K562 (cell line): Measurements from ENCODE around the gene PDLIM5. TPM values are rescaled to one million over a fixed set of nuclear protein-coding genes. Genes with fewer than 3 reads are reported as not detected.

Source experiments
- ATAC-seq: fragments of 200-7000 bp; cut with Tn5 transposase; 3 replicates; pipeline ENCODE4 v1.9.1; 2020; ENCODE audit warnings: moderate library complexity
- BruUV-seq: library from RNA; stranded (reverse); fragments of 400-500 nt; replicated peaks from 2 replicates; lab custom pipeline; 2021; lab: Mats Ljungman, UMichigan
- CTCF ChIA-PET: fragments of 300-600 bp; formaldehyde crosslinking; extraction: SDS; loops from one replicate; lab custom pipeline; 2021; ENCODE audit warnings: low intra/inter-chr PET ratio; lab: Yijun Ruan, JAX
- POLR2A ChIA-PET: fragments of 300-600, 350-650 bp; sonication (Branson Sonifier 250); formaldehyde crosslinking; extraction: SDS; loops from one replicate; lab custom pipeline; 2021; ENCODE audit warnings: antibody characterized with exemption, inconsistent platforms; lab: Yijun Ruan, JAX
- DNase-seq, 4 experiments: peaks; one replicate each; pipeline versions ENCODE4 v3.0.0 to v3.0.0-alpha.2; 2011 to 2018; ENCODE audit warnings: low spot score in 3 of 4, mixed read lengths in 3 of 4; ENCODE audit errors: extremely low read depth in 1 of 4
- FAIRE-seq: peaks from 2 replicates; lab custom pipeline; 2011; peaks lifted over from hg19 to GRCh38; lab: Jason Lieb, UNC
- H2AFZ ChIP-seq: 2 replicates; pipeline ENCODE4 v1.6.0; 2011; ENCODE audit warnings: low read depth, low read length, control low read depth, inconsistent platforms
- H3K27ac ChIP-seq: fragments of 200-600 bp; 3 replicates; pipeline ENCODE4 v1.8.0; 2011; ENCODE audit warnings: low read depth, mild to moderate bottlenecking, control low read depth, inconsistent platforms, low read length, moderate library complexity, mixed read lengths; ENCODE audit errors: extremely low read depth
- H3K27me3 ChIP-seq, 2 experiments: fragments of 300-600 bp in 1 of 2; 2 replicates in 1 of 2; 3 replicates in 1 of 2; pipeline versions ENCODE4 v1.6.0 to v1.8.0; 2011; ENCODE audit warnings: inconsistent platforms in 2 of 2, low read length in 2 of 2, mild to moderate bottlenecking in 1 of 2, mixed read lengths in 1 of 2, moderate library complexity in 1 of 2; ENCODE audit not compliant: control insufficient read depth in 2 of 2, insufficient read depth in 2 of 2
- H3K36me3 ChIP-seq: fragments of 300-600 bp; 3 replicates; pipeline ENCODE4 v1.8.0; 2011; ENCODE audit warnings: mild to moderate bottlenecking, low read length, inconsistent platforms; ENCODE audit not compliant: control insufficient read depth, insufficient read depth
- H3K4me1 ChIP-seq, 2 experiments: fragments of 200-600 bp in 1 of 2; replicated peaks in 1 of 2; 2 replicates in 1 of 2; 3 replicates in 1 of 2; pipeline versions ENCODE4 v1.5.1 to v1.8.0; 2011; ENCODE audit warnings: inconsistent platforms in 2 of 2, low read length in 2 of 2, mild to moderate bottlenecking in 1 of 2, mixed read lengths in 1 of 2, moderate library complexity in 1 of 2; ENCODE audit not compliant: control insufficient read depth in 2 of 2, insufficient read depth in 2 of 2
- H3K4me2 ChIP-seq: 2 replicates; pipeline ENCODE4 v1.6.1; 2011; ENCODE audit warnings: low read length, control low read depth, inconsistent platforms, mixed read lengths; ENCODE audit not compliant: insufficient read depth
- H3K4me3 ChIP-seq: fragments of 200-600 bp; sonication (generic), shearing (Covaris generic); 2 replicates; pipeline ENCODE4 v1.5.1; 2016; ENCODE audit warnings: control low read depth, inconsistent platforms
- H3K79me2 ChIP-seq: fragments of 200-600 bp; 3 replicates; pipeline ENCODE4 v1.8.0; 2011; ENCODE audit warnings: low read length, inconsistent platforms; ENCODE audit not compliant: control insufficient read depth, insufficient read depth
- H3K9ac ChIP-seq, 2 experiments: 2 replicates each; pipeline versions ENCODE4 v1.6.0 to v1.6.1; 2011; ENCODE audit warnings: low read depth in 2 of 2, low read length in 2 of 2, control low read depth in 1 of 2, inconsistent platforms in 1 of 2, mild to moderate bottlenecking in 1 of 2, mixed read lengths in 1 of 2; ENCODE audit not compliant: insufficient read depth in 1 of 2
- H3K9me1 ChIP-seq: one replicate; pipeline ENCODE4 v1.6.0; 2011; ENCODE audit warnings: inconsistent platforms, mild to moderate bottlenecking, low read length, moderate library complexity; ENCODE audit not compliant: control insufficient read depth, insufficient read depth
- H3K9me3 ChIP-seq: replicated peaks from 2 replicates; pipeline ENCODE4 v1.5.1; 2011; ENCODE audit warnings: low read depth, low read length, inconsistent platforms; ENCODE audit not compliant: control insufficient read depth, insufficient read depth
- H4K20me1 ChIP-seq: replicated peaks from 2 replicates; pipeline ENCODE4 v1.6.1; 2011; ENCODE audit warnings: low read length, inconsistent platforms, mixed read lengths; ENCODE audit not compliant: control insufficient read depth, insufficient read depth
- MEF2D ChIP-seq: conservative IDR thresholded peaks from 2 replicates; pipeline ENCODE4 v1.6.1; 2016; ENCODE audit warnings: low read depth, missing genetic modification characterization, missing compliant biosample characterization
- TRIM28 ChIP-seq: fragments of 450-650 bp; IDR thresholded peaks from 2 replicates; pipeline ENCODE4 v1.6.1; 2017
- WGBS: fragments of 100-300 bp; shearing (Covaris generic); methylation state at CpG from one replicate; pipeline ENCODE4 v1.1.6; 2016; ENCODE audit warnings: low coverage, mixed read lengths; ENCODE audit not compliant: insufficient coverage; ENCODE audit errors: missing lambda C conversion rate; 5-methylcytosine and 5-hydroxymethylcytosine counted together
- in situ Hi-C: fragments of 300-500 bp; cut with MboI; formaldehyde crosslinking; loops from 4 replicates; pipeline ENCODE4 v1.15.0; 2018; ENCODE audit warnings: inconsistent platforms, mixed read lengths
- intact Hi-C: fragments of 100-400 bp; cut with micrococcal nuclease; formaldehyde crosslinking; loops from 2 replicates; pipeline ENCODE4 v1.14.2; 2022
- polyA plus RNA-seq, 8 experiments: library from polyadenylated mRNA; depleted of rRNA in 4 of 8; stranded (reverse) in 5 of 8; unstranded in 3 of 8; fragments of >200 nt; fragmentation: Nextera tagmentation in 2 of 8; fragmentation: Illumina TruSeq in 1 of 8; extraction: Ambion mirVana in 2 of 8; extraction: Trizol in 1 of 8; gene quantifications; 2 replicates each; pipeline versions ENCODE4 v1.2.1 to v1.2.3, GENCODE V29; 2011 to 2014; ENCODE audit warnings: inconsistent platforms in 1 of 8, missing spikeins in 1 of 8
- total RNA-seq, 7 experiments: library from RNA; depleted of rRNA in 6 of 7; stranded (reverse); fragments of >200 nt in 6 of 7; fragmentation: Illumina TruSeq in 2 of 7; extraction: Trizol in 2 of 7; gene quantifications; 2 replicates each; pipeline versions ENCODE4 v1.2.1 to v1.2.3, GENCODE V29; 2011 to 2021; ENCODE audit warnings: low replicate concordance in 1 of 7
- TF ChIP-seq, protein P1 (sequence below): fragments of 250-450 bp; sonication (Bioruptor Pico); IDR thresholded peaks from 2 replicates; pipeline ENCODE4 v1.4.0; 2020; ENCODE audit warnings: mild to moderate bottlenecking, moderate library complexity
- TF ChIP-seq, protein P2 (sequence below): sonication (generic); formaldehyde crosslinking; IDR thresholded peaks from 2 replicates; pipeline ENCODE4 v1.8.0; 2023; ENCODE audit warnings: mild to moderate bottlenecking, missing genetic modification reagents

Gene PDLIM5
- total and polyA plus RNA-seq, 9 of the 15 experiments (the other 6 are each of a cell fraction or from before 2014, with no cell fraction given), result 36.9 to 127 (median 62.5) TPM

DNA sequence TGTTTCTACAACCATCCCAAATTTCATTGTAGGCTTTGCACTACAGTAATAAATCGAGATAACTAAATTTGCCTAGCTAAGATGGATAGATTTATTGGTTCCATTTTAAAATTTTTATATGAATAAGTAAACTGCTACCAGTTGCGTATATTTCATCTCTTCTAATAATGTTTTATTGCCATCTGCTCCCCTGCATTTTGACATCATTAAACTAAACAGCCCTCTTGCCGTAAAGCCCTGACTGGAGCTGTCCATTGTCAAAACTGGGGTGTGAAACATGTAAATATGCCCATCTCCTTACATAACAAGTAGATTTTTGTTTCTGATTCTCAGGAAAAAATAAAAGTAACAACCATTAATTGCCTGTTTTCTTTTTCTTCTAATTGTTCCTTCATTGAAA, 175.2 kb downstream of the PDLIM5 start:
- Histone ChIP-seq H3K9ac (no peak overlapping the region), H3K27ac (no peak overlapping the region), H3K4me2 (no peak overlapping the region), H3K9me1 (no peaks in the 10 kb centered on the region), H2AFZ (no peak overlapping the region), H3K36me3 (peaks cover 13% of the 10 kb centered on the region; the same call in 1 of the 3 replicates), H3K4me1 (no peaks in the 10 kb centered on the region), H3K27me3 (no peaks in the 10 kb centered on the region), H3K4me3 (no peak overlapping the region), H4K20me1 (no peaks in the 10 kb centered on the region), H3K79me2 (no peaks in the 10 kb centered on the region), H3K9me3 (no peaks in the 10 kb centered on the region)
- in situ Hi-C loops, result loop anchor here (25.0 kb wide), 1 partner anchor 485 kb away; no protein-coding TSS in a partner anchor
- ATAC-seq (no peak), DNase-seq (no peak), FAIRE-seq (no peak)
- ChIA-PET POLR2A (interaction anchor here (0.5 kb wide), 1 partner anchor 224 kb away, joined by 3 read pairs; no protein-coding TSS in a partner anchor), CTCF (no interaction called here)
- 88% methylated on average over 3 of the region's 3 CpGs for WGBS
- BruUV-seq, result no TSS peak
- intact Hi-C loops, result loop anchor here (5.0 to 10.0 kb wide), 2 partner anchors 398 to 500 kb away; no protein-coding TSS in a partner anchor
- TF ChIP-seq, protein P1, sequence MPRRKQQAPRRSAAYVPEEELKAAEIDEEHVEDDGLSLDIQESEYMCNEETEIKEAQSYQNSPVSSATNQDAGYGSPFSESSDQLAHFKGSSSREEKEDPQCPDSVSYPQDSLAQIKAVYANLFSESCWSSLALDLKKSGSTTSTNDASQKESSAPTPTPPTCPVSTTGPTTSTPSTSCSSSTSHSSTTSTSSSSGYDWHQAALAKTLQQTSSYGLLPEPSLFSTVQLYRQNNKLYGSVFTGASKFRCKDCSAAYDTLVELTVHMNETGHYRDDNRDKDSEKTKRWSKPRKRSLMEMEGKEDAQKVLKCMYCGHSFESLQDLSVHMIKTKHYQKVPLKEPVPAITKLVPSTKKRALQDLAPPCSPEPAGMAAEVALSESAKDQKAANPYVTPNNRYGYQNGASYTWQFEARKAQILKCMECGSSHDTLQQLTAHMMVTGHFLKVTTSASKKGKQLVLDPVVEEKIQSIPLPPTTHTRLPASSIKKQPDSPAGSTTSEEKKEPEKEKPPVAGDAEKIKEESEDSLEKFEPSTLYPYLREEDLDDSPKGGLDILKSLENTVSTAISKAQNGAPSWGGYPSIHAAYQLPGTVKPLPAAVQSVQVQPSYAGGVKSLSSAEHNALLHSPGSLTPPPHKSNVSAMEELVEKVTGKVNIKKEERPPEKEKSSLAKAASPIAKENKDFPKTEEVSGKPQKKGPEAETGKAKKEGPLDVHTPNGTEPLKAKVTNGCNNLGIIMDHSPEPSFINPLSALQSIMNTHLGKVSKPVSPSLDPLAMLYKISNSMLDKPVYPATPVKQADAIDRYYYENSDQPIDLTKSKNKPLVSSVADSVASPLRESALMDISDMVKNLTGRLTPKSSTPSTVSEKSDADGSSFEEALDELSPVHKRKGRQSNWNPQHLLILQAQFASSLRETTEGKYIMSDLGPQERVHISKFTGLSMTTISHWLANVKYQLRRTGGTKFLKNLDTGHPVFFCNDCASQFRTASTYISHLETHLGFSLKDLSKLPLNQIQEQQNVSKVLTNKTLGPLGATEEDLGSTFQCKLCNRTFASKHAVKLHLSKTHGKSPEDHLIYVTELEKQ (CRISPR knock-in tag), result no peak
- TF ChIP-seq TRIM28, result no peak
- TF ChIP-seq MEF2D (tag), result no peak
- TF ChIP-seq, protein P2, sequence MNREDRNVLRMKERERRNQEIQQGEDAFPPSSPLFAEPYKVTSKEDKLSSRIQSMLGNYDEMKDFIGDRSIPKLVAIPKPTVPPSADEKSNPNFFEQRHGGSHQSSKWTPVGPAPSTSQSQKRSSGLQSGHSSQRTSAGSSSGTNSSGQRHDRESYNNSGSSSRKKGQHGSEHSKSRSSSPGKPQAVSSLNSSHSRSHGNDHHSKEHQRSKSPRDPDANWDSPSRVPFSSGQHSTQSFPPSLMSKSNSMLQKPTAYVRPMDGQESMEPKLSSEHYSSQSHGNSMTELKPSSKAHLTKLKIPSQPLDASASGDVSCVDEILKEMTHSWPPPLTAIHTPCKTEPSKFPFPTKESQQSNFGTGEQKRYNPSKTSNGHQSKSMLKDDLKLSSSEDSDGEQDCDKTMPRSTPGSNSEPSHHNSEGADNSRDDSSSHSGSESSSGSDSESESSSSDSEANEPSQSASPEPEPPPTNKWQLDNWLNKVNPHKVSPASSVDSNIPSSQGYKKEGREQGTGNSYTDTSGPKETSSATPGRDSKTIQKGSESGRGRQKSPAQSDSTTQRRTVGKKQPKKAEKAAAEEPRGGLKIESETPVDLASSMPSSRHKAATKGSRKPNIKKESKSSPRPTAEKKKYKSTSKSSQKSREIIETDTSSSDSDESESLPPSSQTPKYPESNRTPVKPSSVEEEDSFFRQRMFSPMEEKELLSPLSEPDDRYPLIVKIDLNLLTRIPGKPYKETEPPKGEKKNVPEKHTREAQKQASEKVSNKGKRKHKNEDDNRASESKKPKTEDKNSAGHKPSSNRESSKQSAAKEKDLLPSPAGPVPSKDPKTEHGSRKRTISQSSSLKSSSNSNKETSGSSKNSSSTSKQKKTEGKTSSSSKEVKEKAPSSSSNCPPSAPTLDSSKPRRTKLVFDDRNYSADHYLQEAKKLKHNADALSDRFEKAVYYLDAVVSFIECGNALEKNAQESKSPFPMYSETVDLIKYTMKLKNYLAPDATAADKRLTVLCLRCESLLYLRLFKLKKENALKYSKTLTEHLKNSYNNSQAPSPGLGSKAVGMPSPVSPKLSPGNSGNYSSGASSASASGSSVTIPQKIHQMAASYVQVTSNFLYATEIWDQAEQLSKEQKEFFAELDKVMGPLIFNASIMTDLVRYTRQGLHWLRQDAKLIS, result no peak
